Measurements from ENCODE around the gene ATP1A4. TPM values are rescaled to one million over a fixed set of nuclear protein-coding genes. Genes with fewer than 3 reads are reported as not detected.

The ATP1A4 gene
- total RNA-seq = 1 to 10 TPM in 1 of 4 donors, under 1 TPM in 1, not detected in 2; 0.27 to 3.0 TPM
- polyA plus RNA-seq = under 1 TPM in 1 of 3 donors, not detected in 2; 0.22 TPM

- Histone ChIP-seq H3K9me3 (no peaks in the 10 kb centered on the region), H3K4me3 (no peak within 1 kb of the TSS), H3K27ac (no peak within 1 kb of the TSS), H3K4me1 (peaks cover 0 to 10% (median 4%) of the 10 kb centered on the region in 4 donors), H3K36me3 (no peaks in the 10 kb centered on the region), H3K27me3 (no peaks in the 10 kb centered on the region)
- intact Hi-C loops (cut with DNase I) = no loop called here
- 92 to 93% methylated on average over 6 of the region's 6 CpGs for WGBS, 2 donors
- DNase-seq = no peak
- TF ChIP-seq POLR2AphosphoS5 (IDR thresholded peaks at IDR 0.05) (no peak), EP300 (IDR thresholded peaks at IDR 0.05) (no peak), POLR2A (IDR thresholded peaks at IDR 0.05) (no peak)
- TF ChIP-seq, protein P1, sequence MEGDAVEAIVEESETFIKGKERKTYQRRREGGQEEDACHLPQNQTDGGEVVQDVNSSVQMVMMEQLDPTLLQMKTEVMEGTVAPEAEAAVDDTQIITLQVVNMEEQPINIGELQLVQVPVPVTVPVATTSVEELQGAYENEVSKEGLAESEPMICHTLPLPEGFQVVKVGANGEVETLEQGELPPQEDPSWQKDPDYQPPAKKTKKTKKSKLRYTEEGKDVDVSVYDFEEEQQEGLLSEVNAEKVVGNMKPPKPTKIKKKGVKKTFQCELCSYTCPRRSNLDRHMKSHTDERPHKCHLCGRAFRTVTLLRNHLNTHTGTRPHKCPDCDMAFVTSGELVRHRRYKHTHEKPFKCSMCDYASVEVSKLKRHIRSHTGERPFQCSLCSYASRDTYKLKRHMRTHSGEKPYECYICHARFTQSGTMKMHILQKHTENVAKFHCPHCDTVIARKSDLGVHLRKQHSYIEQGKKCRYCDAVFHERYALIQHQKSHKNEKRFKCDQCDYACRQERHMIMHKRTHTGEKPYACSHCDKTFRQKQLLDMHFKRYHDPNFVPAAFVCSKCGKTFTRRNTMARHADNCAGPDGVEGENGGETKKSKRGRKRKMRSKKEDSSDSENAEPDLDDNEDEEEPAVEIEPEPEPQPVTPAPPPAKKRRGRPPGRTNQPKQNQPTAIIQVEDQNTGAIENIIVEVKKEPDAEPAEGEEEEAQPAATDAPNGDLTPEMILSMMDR (IDR thresholded peaks at IDR 0.05) = no peak
Observed at GRCh38 chr1:160151303-160151702, at the start of gene ATP1A4. TSS of gene ATP1A4 (plus strand) at chr1:160151603. CDS start at chr1:160152041, 438 bp downstream.

DNA sequence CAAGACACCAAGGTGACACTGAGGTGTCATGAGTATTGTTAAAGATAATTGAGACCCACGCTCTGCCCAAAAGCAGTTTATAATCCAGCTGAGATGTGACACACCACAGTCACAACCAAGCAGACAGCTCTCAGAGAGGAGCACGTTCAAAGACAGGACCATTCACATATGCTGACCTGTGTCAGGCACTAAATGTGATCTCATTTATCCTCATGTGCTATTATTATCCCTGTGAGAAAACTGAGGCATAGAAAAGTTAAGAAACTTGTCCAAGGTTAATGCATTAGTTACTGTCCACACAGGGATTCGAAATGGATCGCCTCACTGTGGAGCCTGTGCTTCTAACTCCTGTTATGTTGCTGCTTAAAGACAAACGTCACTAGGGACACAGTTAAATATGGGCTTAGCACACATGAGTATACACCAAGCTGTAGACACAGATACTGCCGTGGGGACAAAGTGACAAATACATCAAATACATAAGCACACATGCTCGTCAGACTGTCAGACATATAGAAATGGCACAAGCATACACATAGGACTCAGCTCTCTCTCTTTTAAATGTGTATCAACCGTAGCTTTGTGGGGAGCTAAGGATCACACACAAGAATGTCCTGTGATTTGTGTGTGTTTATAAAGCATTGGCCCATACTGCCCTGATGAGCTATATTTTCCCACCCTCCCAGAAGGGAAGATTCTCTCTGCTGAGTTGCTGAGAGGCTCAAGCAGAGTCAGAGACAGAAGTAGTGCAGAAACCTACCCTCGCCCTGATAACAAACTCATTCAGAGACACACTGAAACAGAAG lies 49.5 kb upstream of the ATP1A4 start:
- H3K27me3 ChIP-seq = no peaks in the 10 kb centered on the region
- WGBS, 2 donors = 78% methylated on average over 9 of the region's 9 CpGs
- TF ChIP-seq, protein P1 (IDR thresholded peaks at IDR 0.05) = no peak
- peak in 1 of 4 donors; percentile 47 for TF ChIP-seq EP300 (IDR thresholded peaks at IDR 0.05)
- peak in 3 of 4 donors; percentile 53 to 68 (median 57) for TF ChIP-seq POLR2AphosphoS5 (IDR thresholded peaks at IDR 0.05)
- no peak for TF ChIP-seq POLR2A (IDR thresholded peaks at IDR 0.05)
- H3K4me3 ChIP-seq = no peak overlapping the region
- intact Hi-C loops (cut with DNase I) = loop anchor here (1.0 to 10.0 kb wide), 6 partner anchors 91 to 295 kb away; no protein-coding TSS in a partner anchor
- no peak for DNase-seq
- no peaks in the 10 kb centered on the region for H3K36me3 ChIP-seq
- H3K4me1 ChIP-seq = peaks cover 0 to 60% (median 54%) of the 10 kb centered on the region in 4 donors
- H3K27ac ChIP-seq = peak overlapping the region; percentile 91 to 98 (median 95)
- no peaks in the 10 kb centered on the region for H3K9me3 ChIP-seq

- no peak for DNase-seq
- Histone ChIP-seq H3K4me1 (peaks cover 0 to 48% (median 42%) of the 10 kb centered on the region in 4 donors), H3K27ac (peak overlapping the region; percentile 63 to 98 (median 92))
Observed at GRCh38 chr1:160103658-160104408, 47.6 kb upstream of the ATP1A4 start.

DNA sequence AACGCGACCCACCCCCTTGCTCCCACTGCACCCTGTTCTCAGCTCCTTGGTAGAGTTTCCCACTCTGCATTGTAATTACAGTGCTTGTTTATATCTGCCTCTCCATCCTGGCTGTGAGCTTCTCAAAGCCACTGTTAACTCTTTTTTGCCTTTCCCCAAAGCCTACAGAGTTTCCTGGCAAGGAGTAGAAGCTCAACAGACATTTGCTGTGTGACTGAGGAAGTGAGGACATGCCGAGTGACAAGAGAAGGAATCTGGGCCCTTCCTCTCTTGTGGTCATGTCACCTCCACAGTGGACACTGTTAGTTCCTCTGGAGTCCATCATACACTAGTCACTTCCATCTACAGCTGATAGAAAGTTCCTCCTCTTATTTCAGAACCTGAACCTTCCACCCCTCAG lies 46.9 kb upstream of the ATP1A4 start:
- Histone ChIP-seq H3K4me1 (peaks cover 0 to 49% (median 38%) of the 10 kb centered on the region in 4 donors), H3K36me3 (no peaks in the 10 kb centered on the region), H3K9me3 (no peaks in the 10 kb centered on the region), H3K4me3 (no peak overlapping the region), H3K27me3 (no peaks in the 10 kb centered on the region), H3K27ac (peak overlapping the region; percentile 63 to 98 (median 92))
- 63 to 80% methylated on average over 3 of the region's 3 CpGs for WGBS, 2 donors
- intact Hi-C loops (cut with DNase I) = loop anchor here (5.0 to 10.0 kb wide), 2 partner anchors 270 to 293 kb away; no protein-coding TSS in a partner anchor
- no peak for DNase-seq
- TF ChIP-seq, protein P1 (IDR thresholded peaks at IDR 0.05) = no peak
- no peak for TF ChIP-seq EP300 (IDR thresholded peaks at IDR 0.05)
- TF ChIP-seq POLR2AphosphoS5 (IDR thresholded peaks at IDR 0.05) = no peak
- TF ChIP-seq POLR2A (IDR thresholded peaks at IDR 0.05) = no peak

More at GRCh38 chr1:160103658-160104408, 47.6 kb upstream of the ATP1A4 start:
- Histone ChIP-seq H3K4me3 (no peak overlapping the region), H3K9me3 (no peaks in the 10 kb centered on the region), H3K27me3 (no peaks in the 10 kb centered on the region), H3K36me3 (no peaks in the 10 kb centered on the region)
- intact Hi-C loops (cut with DNase I) = loop anchor here (5.0 to 10.0 kb wide), 2 partner anchors 271 to 293 kb away; no protein-coding TSS in a partner anchor
- 76 to 79% methylated on average over 6 of the region's 6 CpGs for WGBS, 2 donors
- TF ChIP-seq, protein P1 (IDR thresholded peaks at IDR 0.05) = no peak
- TF ChIP-seq POLR2AphosphoS5 (IDR thresholded peaks at IDR 0.05) (no peak), EP300 (IDR thresholded peaks at IDR 0.05) (no peak), POLR2A (IDR thresholded peaks at IDR 0.05) (no peak)

Measured in sigmoid colon (tissue), 7 donors.